Fibroblast of pulmonary artery (primary cell): ENCODE data around the gene IGF2BP3.
"Not testable (repeated sequence)": the region's sequence is repeated elsewhere in the genome, so short reads cannot be mapped to it uniquely, and the experiment has no call there.

Experiments used
- DNase-seq: peaks from one replicate; pipeline ENCODE4 v3.0.0-alpha.2; 2010; ENCODE audit warnings: low read depth
- H3K4me3 ChIP-seq: replicated peaks from 2 replicates; pipeline ENCODE4 v1.5.1; 2011; ENCODE audit warnings: low read depth, mild to moderate bottlenecking, control low read depth, low read length, moderate library complexity
- CTCF ChIP-seq: IDR thresholded peaks from 2 replicates; pipeline ENCODE4 v1.5.1; 2011; ENCODE audit warnings: mild to moderate bottlenecking, control low read depth, low read length, inconsistent platforms; ENCODE audit errors: missing control alignments

IGF2BP3 gene

GRCh38 chr7:23332910-23333612 is 137.2 kb downstream of the IGF2BP3 start:
- no peak for TF ChIP-seq CTCF
- peak; percentile 85 for DNase-seq
- H3K4me3 ChIP-seq = no peak overlapping the region

GRCh38 chr7:23332193-23332592 is 138.1 kb downstream of the IGF2BP3 start:
- no peak for DNase-seq
- no peak for TF ChIP-seq CTCF

GRCh38 chr7:23331132-23331531 is 139.2 kb downstream of the IGF2BP3 start:
- no peak for TF ChIP-seq CTCF
- no peak for DNase-seq
- no peak overlapping the region for H3K4me3 ChIP-seq

More at GRCh38 chr7:23332193-23332592, 138.1 kb downstream of the IGF2BP3 start:
- H3K4me3 ChIP-seq = no peak overlapping the region

GRCh38 chr7:23315366-23315765 is 154.9 kb downstream of the IGF2BP3 start:
- H3K4me3 ChIP-seq = no peak overlapping the region
- TF ChIP-seq CTCF = no peak
- DNase-seq = peak; percentile 65

GRCh38 chr7:23312141-23312540 is 158.2 kb downstream of the IGF2BP3 start:
- DNase-seq, H3K4me3 ChIP-seq: not testable (repeated sequence)

GRCh38 chr7:23308754-23309153 is 161.5 kb downstream of the IGF2BP3 start:
- H3K4me3 ChIP-seq = no peak overlapping the region
- no peak for DNase-seq
- TF ChIP-seq CTCF = no peak

- no peak for DNase-seq
These were observed 163.3 kb downstream of the IGF2BP3 start for GRCh38 chr7:23306936-23307521.

More at GRCh38 chr7:23306936-23307521, 163.3 kb downstream of the IGF2BP3 start:
- no peak overlapping the region for H3K4me3 ChIP-seq
- TF ChIP-seq CTCF = no peak
